HepG2 (cell line): ENCODE measurements around the gene PSD4. TPM values are rescaled to one million over a fixed set of nuclear protein-coding genes. Genes with fewer than 3 reads are reported as not detected.

Source experiments
- CC2D1A ChIP-seq: sonication (generic); formaldehyde crosslinking; IDR thresholded peaks from 2 replicates; pipeline ENCODE4 v1.8.1; 2023; ENCODE audit warnings: mild to moderate bottlenecking, missing genetic modification reagents
- FOSL2 ChIP-seq: sonication (generic); formaldehyde crosslinking; IDR thresholded peaks from 2 replicates; pipeline ENCODE4 v1.4.0; 2020; ENCODE audit warnings: missing genetic modification reagents
- FOXM1 ChIP-seq: sonication (generic); formaldehyde crosslinking; IDR thresholded peaks from 2 replicates; pipeline ENCODE4 v1.5.0; 2020; ENCODE audit warnings: missing genetic modification reagents
- HNRNPK ChIP-seq: fragments of 200-400 bp; formaldehyde crosslinking; IDR thresholded peaks from 2 replicates; pipeline ENCODE4 v1.6.1; 2018; ENCODE audit warnings: low read length, low read depth, moderate library complexity, mild to moderate bottlenecking; ENCODE audit not compliant: poor library complexity, severe bottlenecking
- JARID2 ChIP-seq: sonication (generic); formaldehyde crosslinking; IDR thresholded peaks from 2 replicates; pipeline ENCODE4 v1.8.1; 2023; ENCODE audit warnings: missing genetic modification reagents, inconsistent platforms; ENCODE audit not compliant: insufficient replicate concordance
- MAFK ChIP-seq, 2 experiments: IDR thresholded peaks in 1 of 2; conservative IDR thresholded peaks in 1 of 2; 2 replicates each; pipeline ENCODE4 v1.6.1; 2011; ENCODE audit warnings: improper control_type of control experiment in 2 of 2, low read length in 2 of 2
- MZF1 ChIP-seq: sonication (generic); formaldehyde crosslinking; IDR thresholded peaks from 2 replicates; pipeline ENCODE4 v1.8.1; 2023; ENCODE audit warnings: mild to moderate bottlenecking, missing genetic modification reagents, borderline replicate concordance
- NFIB ChIP-seq: sonication (generic); formaldehyde crosslinking; IDR thresholded peaks from 2 replicates; pipeline ENCODE4 v1.9.0; 2021; ENCODE audit warnings: missing genetic modification reagents, mild to moderate bottlenecking, borderline replicate concordance
- RARA ChIP-seq: IDR thresholded peaks from 2 replicates; pipeline ENCODE4 v1.6.1; 2016; ENCODE audit warnings: missing genetic modification reagents, missing compliant biosample characterization
- RBAK ChIP-seq: sonication (generic); formaldehyde crosslinking; IDR thresholded peaks from 2 replicates; pipeline ENCODE4 v1.5.1; 2020; ENCODE audit warnings: mild to moderate bottlenecking, missing genetic modification reagents
- SNAI1 ChIP-seq: sonication (generic); formaldehyde crosslinking; IDR thresholded peaks from 2 replicates; pipeline ENCODE4 v1.5.0; 2020; ENCODE audit warnings: mild to moderate bottlenecking, missing genetic modification reagents, borderline replicate concordance
- SP140L ChIP-seq: sonication (generic); formaldehyde crosslinking; IDR thresholded peaks from 2 replicates; pipeline ENCODE4 v1.4.0; 2020; ENCODE audit warnings: missing genetic modification reagents, borderline replicate concordance
- ZNF136 ChIP-seq: sonication (generic); formaldehyde crosslinking; IDR thresholded peaks from 2 replicates; pipeline ENCODE4 v1.8.1; 2022; ENCODE audit warnings: low read depth, mild to moderate bottlenecking, moderate library complexity, missing genetic modification reagents
- ZNF775 ChIP-seq: sonication (generic); formaldehyde crosslinking; IDR thresholded peaks from 2 replicates; pipeline ENCODE4 v1.4.0; 2020; ENCODE audit warnings: missing genetic modification reagents, mild to moderate bottlenecking, moderate library complexity, borderline replicate concordance
- ZNF790 ChIP-seq: sonication (generic); formaldehyde crosslinking; IDR thresholded peaks from 2 replicates; pipeline ENCODE4 v1.8.0; 2022; ENCODE audit warnings: missing genetic modification reagents, mild to moderate bottlenecking, borderline replicate concordance
- ZNF841 ChIP-seq: sonication (generic); formaldehyde crosslinking; IDR thresholded peaks from 2 replicates; pipeline ENCODE4 v1.8.1; 2023; ENCODE audit warnings: missing genetic modification reagents, borderline replicate concordance
- polyA plus RNA-seq, 8 experiments: library from polyadenylated mRNA; depleted of rRNA in 3 of 8; stranded (reverse) in 7 of 8; unstranded in 1 of 8; fragments of >200 nt; fragmentation: Illumina TruSeq in 4 of 8; extraction: Trizol in 4 of 8; gene quantifications; 2 replicates each; pipeline versions ENCODE4 v1.2.1 to v1.2.3, GENCODE V29; 2011 to 2016; ENCODE audit warnings: low read depth in 4 of 8, missing spikeins in 1 of 8, mixed read lengths in 1 of 8; ENCODE audit not compliant: insufficient read depth in 1 of 8
- total RNA-seq, 5 experiments: library from RNA; depleted of rRNA; stranded (reverse); fragments of >200 nt; fragmentation: Illumina TruSeq; extraction: Trizol; gene quantifications; 2 replicates each; pipeline ENCODE4 v1.2.3, GENCODE V29; 2016; ENCODE audit warnings: low read depth in 1 of 5
- TF ChIP-seq, protein P1 (sequence below): sonication (generic); formaldehyde crosslinking; IDR thresholded peaks from 2 replicates; pipeline ENCODE4 v1.9.0; 2022; ENCODE audit warnings: low read depth, missing genetic modification reagents
- TF ChIP-seq, protein P2 (sequence below): IDR thresholded peaks from 2 replicates; pipeline ENCODE4 v1.6.1; 2018; ENCODE audit warnings: missing genetic modification reagents
- TF ChIP-seq, protein P3 (sequence below): sonication (generic); formaldehyde crosslinking; IDR thresholded peaks from 2 replicates; pipeline ENCODE4 v1.4.0; 2020; ENCODE audit warnings: missing genetic modification reagents

PSD4 gene
- total and polyA plus RNA-seq, 2 of the 13 experiments (the other 11 are each of a cell fraction or from before 2014, with no cell fraction given): 5.8 to 9.4 TPM

DNA sequence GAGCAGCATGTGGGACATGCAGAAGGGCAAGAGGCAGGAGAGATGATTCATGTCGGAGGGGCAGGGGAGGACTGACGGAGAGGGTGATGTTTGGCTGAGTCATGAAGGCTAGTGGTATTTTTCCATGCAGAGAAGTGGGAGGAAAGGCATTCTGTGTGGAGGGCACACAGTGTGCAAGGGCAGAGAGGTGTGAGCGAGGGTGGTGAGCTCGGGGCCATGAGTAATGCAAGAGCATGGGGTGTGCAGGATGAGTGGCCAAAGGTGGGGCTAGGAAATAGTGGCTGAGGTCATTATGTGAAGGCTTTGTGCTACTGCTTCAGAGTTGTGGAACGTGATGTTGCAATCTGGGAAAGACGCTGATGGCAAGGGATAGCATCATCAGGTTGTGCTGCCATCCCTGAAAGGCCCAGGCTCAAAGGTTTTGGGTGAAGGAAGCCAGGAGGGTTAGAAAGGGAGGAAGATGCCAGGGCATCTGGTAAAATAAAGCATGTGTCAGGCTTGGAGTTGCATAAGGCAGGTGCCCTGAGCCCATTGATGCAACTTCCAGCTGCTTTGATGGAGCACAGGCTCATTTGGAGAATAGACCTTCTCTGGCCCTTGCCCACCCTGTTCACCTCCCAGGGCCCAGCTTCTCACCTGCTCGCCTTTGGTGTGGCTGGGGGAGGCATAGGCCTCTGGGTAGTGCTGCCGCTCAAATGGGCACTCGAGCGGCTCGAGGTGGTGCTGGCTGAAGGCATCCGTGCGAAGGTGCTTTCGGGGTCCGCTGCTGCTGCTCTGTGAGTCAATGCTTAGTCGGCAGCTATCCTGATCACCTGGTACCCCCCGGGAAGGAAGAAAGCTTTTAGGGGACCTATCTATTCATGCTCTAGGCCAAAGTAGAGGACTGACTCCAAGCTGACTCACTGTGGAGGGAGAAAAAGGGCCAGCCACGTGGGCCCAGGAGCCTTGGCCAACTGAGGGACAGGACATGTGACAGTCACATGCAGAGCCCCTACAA is 67.4 kb downstream of the PSD4 start (continued):
- TF ChIP-seq, protein P1, sequence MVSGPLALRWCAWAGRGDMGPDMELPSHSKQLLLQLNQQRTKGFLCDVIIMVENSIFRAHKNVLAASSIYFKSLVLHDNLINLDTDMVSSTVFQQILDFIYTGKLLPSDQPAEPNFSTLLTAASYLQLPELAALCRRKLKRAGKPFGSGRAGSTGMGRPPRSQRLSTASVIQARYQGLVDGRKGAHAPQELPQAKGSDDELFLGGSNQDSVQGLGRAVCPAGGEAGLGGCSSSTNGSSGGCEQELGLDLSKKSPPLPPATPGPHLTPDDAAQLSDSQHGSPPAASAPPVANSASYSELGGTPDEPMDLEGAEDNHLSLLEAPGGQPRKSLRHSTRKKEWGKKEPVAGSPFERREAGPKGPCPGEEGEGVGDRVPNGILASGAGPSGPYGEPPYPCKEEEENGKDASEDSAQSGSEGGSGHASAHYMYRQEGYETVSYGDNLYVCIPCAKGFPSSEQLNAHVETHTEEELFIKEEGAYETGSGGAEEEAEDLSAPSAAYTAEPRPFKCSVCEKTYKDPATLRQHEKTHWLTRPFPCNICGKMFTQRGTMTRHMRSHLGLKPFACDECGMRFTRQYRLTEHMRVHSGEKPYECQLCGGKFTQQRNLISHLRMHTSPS (CRISPR knock-in tag): peak; percentile 90
- TF ChIP-seq RARA (CRISPR knock-in tag): peak; percentile 71
- no peak for TF ChIP-seq CC2D1A
- no peak for TF ChIP-seq SP140L (CRISPR knock-in tag)
- no peak for TF ChIP-seq SNAI1 (CRISPR knock-in tag)
- no peak for TF ChIP-seq ZNF136
- TF ChIP-seq JARID2 (CRISPR knock-in tag): no peak
- TF ChIP-seq ZNF841: no peak
- TF ChIP-seq FOSL2: peak; percentile 97
- no peak for TF ChIP-seq ZNF775 (CRISPR knock-in tag)
- no peak for TF ChIP-seq MZF1 (CRISPR knock-in tag)
- TF ChIP-seq MAFK (conservative IDR thresholded peaks at IDR 0.05 in 1 of 2, IDR thresholded peaks at IDR 0.05 in 1 of 2; ENCODE audit: low read length in 2 of 2): peak; percentile 75 to 93
- TF ChIP-seq ZNF790: no peak
- no peak for TF ChIP-seq HNRNPK
- TF ChIP-seq RBAK (CRISPR knock-in tag): no peak
- TF ChIP-seq FOXM1 (CRISPR knock-in tag): no peak
- TF ChIP-seq, protein P2, sequence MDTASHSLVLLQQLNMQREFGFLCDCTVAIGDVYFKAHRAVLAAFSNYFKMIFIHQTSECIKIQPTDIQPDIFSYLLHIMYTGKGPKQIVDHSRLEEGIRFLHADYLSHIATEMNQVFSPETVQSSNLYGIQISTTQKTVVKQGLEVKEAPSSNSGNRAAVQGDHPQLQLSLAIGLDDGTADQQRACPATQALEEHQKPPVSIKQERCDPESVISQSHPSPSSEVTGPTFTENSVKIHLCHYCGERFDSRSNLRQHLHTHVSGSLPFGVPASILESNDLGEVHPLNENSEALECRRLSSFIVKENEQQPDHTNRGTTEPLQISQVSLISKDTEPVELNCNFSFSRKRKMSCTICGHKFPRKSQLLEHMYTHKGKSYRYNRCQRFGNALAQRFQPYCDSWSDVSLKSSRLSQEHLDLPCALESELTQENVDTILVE (CRISPR knock-in tag): no peak
- TF ChIP-seq, protein P3, sequence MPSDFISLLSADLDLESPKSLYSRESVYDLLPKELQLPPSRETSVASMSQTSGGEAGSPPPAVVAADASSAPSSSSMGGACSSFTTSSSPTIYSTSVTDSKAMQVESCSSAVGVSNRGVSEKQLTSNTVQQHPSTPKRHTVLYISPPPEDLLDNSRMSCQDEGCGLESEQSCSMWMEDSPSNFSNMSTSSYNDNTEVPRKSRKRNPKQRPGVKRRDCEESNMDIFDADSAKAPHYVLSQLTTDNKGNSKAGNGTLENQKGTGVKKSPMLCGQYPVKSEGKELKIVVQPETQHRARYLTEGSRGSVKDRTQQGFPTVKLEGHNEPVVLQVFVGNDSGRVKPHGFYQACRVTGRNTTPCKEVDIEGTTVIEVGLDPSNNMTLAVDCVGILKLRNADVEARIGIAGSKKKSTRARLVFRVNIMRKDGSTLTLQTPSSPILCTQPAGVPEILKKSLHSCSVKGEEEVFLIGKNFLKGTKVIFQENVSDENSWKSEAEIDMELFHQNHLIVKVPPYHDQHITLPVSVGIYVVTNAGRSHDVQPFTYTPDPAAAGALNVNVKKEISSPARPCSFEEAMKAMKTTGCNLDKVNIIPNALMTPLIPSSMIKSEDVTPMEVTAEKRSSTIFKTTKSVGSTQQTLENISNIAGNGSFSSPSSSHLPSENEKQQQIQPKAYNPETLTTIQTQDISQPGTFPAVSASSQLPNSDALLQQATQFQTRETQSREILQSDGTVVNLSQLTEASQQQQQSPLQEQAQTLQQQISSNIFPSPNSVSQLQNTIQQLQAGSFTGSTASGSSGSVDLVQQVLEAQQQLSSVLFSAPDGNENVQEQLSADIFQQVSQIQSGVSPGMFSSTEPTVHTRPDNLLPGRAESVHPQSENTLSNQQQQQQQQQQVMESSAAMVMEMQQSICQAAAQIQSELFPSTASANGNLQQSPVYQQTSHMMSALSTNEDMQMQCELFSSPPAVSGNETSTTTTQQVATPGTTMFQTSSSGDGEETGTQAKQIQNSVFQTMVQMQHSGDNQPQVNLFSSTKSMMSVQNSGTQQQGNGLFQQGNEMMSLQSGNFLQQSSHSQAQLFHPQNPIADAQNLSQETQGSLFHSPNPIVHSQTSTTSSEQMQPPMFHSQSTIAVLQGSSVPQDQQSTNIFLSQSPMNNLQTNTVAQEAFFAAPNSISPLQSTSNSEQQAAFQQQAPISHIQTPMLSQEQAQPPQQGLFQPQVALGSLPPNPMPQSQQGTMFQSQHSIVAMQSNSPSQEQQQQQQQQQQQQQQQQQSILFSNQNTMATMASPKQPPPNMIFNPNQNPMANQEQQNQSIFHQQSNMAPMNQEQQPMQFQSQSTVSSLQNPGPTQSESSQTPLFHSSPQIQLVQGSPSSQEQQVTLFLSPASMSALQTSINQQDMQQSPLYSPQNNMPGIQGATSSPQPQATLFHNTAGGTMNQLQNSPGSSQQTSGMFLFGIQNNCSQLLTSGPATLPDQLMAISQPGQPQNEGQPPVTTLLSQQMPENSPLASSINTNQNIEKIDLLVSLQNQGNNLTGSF (CRISPR knock-in tag): peak; percentile 63; the same call in 1 of the 2 replicates
- peak; percentile 77; the same call in 1 of the 2 replicates for TF ChIP-seq NFIB
